GM13977 (cell line): ENCODE results near the gene FOXJ1.

Experiments
- DNase-seq: peaks from one replicate; pipeline ENCODE4 v3.0.0; 2012; ENCODE audit warnings: low spot score
- CTCF ChIP-seq: IDR thresholded peaks from 2 replicates; pipeline ENCODE4 v1.5.1; 2012; ENCODE audit warnings: mild to moderate bottlenecking, control low read depth; ENCODE audit not compliant: insufficient read depth; ENCODE audit errors: extremely low read depth, missing control alignments
- in situ Hi-C: fragments of 300-500 bp; cut with MboI; formaldehyde crosslinking; loops from one replicate; pipeline ENCODE4 v1.12.0; 2022; ENCODE audit warnings: low sequenced_read_pairs, low pct_unique_long_range_greater_than_20kb, mixed read lengths, inconsistent platforms; ENCODE audit not compliant: unreplicated experiment

FOXJ1 gene

DNA sequence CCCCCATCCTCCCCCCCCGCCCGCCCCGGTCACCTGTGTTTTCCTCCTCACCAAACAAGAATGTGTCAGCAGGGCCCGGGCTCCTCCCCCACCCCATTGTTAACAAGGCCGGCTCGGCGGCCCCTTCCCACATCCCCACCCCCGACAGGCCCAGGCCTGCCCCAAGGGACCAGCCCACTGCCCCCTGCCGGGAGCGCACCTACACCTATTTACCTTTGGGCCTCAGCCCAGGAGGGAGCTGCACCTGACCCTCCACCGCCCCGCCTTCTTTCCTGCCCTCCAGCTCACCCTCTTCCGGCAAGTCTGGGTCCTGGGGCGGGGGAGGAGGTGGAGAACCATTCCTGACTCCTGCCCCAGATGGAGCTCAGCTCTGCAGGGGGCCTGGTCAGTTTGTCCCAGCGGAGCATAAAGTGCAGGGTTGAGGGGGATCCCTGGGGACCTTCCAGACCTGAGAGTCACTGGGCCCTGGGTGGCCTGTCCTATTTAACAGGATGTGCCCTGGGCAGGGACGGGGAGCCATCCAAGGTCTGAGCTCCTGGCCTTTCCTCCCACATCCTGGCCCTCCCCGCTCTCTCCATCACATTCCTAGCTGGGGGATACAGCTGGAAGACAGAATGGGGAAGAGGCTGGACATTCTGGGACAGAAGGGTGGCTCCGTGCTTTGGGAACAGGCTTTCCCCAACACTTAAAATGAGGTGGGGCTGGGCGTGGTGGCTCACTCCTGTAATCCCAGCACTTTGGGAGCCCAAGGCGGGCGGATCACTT is 8.3 kb downstream of the FOXJ1 start:
- in situ Hi-C loops: no loop called here
- DNase-seq: no peak
- TF ChIP-seq CTCF: no peak

- no peak for DNase-seq
- TF ChIP-seq CTCF: no peak
- in situ Hi-C loops: no loop called here
Observed at GRCh38 chr17:76131692-76132573, 9.1 kb downstream of the FOXJ1 start.

GRCh38 chr17:76131051-76131691 is 9.9 kb downstream of the FOXJ1 start:
- DNase-seq: no peak
- TF ChIP-seq CTCF: no peak
- in situ Hi-C loops: no loop called here

DNA sequence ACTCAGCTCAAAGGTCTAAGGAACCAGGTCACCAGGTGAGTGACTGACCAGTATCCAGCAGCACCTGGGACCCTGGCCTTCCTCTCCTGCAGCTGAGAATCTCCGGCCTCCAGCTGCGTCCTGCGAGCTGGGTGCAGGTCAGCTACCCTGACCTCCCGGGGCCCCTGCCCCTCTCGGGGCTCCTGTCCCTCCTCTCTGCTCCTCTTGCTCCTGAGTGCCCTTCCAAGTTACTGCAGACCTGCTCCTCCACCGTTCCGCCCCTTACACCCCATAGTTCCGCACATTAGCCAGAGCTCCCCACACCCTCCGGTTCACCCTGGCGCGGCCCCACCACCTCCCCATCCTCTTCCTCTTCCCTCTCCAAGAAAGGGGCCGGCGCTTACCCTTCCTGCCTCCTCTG is 10.6 kb downstream of the FOXJ1 start:
- no peak for DNase-seq

DNA sequence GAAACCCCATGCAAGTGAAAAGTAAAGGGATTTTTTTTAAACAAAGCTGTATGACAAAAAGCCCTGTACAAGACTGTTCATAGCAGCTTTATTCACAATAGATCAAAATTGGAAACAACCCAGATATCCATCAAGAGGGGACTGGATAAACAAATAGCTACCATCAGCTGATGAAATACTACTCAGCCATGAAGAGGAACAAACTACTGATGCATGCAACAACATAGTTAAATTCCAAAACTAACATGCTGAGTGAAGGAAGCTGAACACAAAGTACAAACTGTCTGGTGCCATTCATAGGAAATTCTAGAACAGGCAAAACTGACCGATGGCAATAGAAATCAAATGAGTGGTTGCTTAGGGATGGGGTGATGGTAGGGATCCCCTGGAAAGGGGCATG is 15.1 kb downstream of the FOXJ1 start:
- no peak for TF ChIP-seq CTCF
- in situ Hi-C loops: loop anchor here (5.0 kb wide), 1 partner anchor 156 kb away; no protein-coding TSS in a partner anchor

More for the DNA sequence above, 10.6 kb downstream of the FOXJ1 start:
- TF ChIP-seq CTCF: no peak
- in situ Hi-C loops: no loop called here

GRCh38 chr17:76125391-76125675 is 15.7 kb downstream of the FOXJ1 start:
- DNase-seq: no peak
- no peak for TF ChIP-seq CTCF
- in situ Hi-C loops: loop anchor here (5.0 kb wide), 1 partner anchor 157 kb away; no protein-coding TSS in a partner anchor

More for the DNA sequence above, 15.1 kb downstream of the FOXJ1 start:
- no peak for DNase-seq
